ACC112 (cell line): ENCODE results near the gene C14orf119.

Source experiments
- H2AFZ ChIP-seq: fragments of 200-600 bp; sonication (generic); one replicate; pipeline ENCODE4 v1.6.0; 2017; ENCODE audit warnings: antibody characterized with exemption, low read length; ENCODE audit not compliant: unreplicated experiment
- H3K27ac ChIP-seq: fragments of 200-600 bp; sonication (generic); 2 replicates; pipeline ENCODE4 v1.5.1; 2014; ENCODE audit warnings: low read depth, mild to moderate bottlenecking, antibody characterized with exemption, low read length, moderate library complexity
- H3K27me3 ChIP-seq: fragments of 200-600 bp; sonication (generic); 2 replicates; pipeline ENCODE4 v1.6.1; 2014; ENCODE audit warnings: mild to moderate bottlenecking, antibody characterized with exemption, low read length, moderate library complexity, mixed read lengths; ENCODE audit not compliant: insufficient read depth
- H3K36me3 ChIP-seq: fragments of 200-600 bp; sonication (generic); 2 replicates; pipeline ENCODE4 v1.6.1; 2016; ENCODE audit warnings: mild to moderate bottlenecking, antibody characterized with exemption, low read length, moderate library complexity, mixed read lengths; ENCODE audit not compliant: insufficient read depth
- H3K4me1 ChIP-seq: fragments of 200-600 bp; sonication (generic); one replicate; pipeline ENCODE4 v1.6.1; 2016; ENCODE audit warnings: low read length, mixed read lengths; ENCODE audit not compliant: insufficient read depth, unreplicated experiment, control insufficient read depth
- H3K4me3 ChIP-seq: fragments of 200-600 bp; sonication (generic); 2 replicates; pipeline ENCODE4 v1.5.1; 2014; ENCODE audit warnings: mild to moderate bottlenecking, low read depth, low read length
- H3K79me2 ChIP-seq: fragments of 200-600 bp; sonication (generic); one replicate; pipeline ENCODE4 v1.6.0; 2016; ENCODE audit warnings: low read length; ENCODE audit not compliant: control insufficient read depth, unreplicated experiment, insufficient read depth

The C14orf119 gene

GRCh38 chr14:23055147-23055550, 40.2 kb upstream of the C14orf119 start:
- H3K4me3 ChIP-seq: no peak overlapping the region
- no peak overlapping the region for H3K27ac ChIP-seq
- 0 out of 2 replicates have a peak, but pooled peaks cover 2% of the 10 kb centered on the region for H3K36me3 ChIP-seq
- H3K4me1 ChIP-seq: peaks cover 8% of the 10 kb centered on the region
- H3K27me3 ChIP-seq: no peaks in the 10 kb centered on the region
- H3K79me2 ChIP-seq: no peaks in the 10 kb centered on the region
- H2AFZ ChIP-seq: no peak overlapping the region

- Histone ChIP-seq H2AFZ (no peak overlapping the region), H3K4me1 (peaks cover 8% of the 10 kb centered on the region), H3K27ac (no peak overlapping the region), H3K36me3 (peaks cover 7% of the 10 kb centered on the region; the same call in 1 of the 2 replicates), H3K27me3 (no peaks in the 10 kb centered on the region), H3K4me3 (peak overlapping the region; percentile 81; the same call in 1 of the 2 replicates), H3K79me2 (peaks cover 2% of the 10 kb centered on the region)
Measured at GRCh38 chr14:23055621-23056144, 39.6 kb upstream of the C14orf119 start.

- Histone ChIP-seq H3K4me1 (peaks cover 8% of the 10 kb centered on the region), H3K4me3 (peak overlapping the region; percentile 81), H3K27me3 (no peaks in the 10 kb centered on the region), H3K79me2 (peaks cover 8% of the 10 kb centered on the region), H3K27ac (no peak overlapping the region), H2AFZ (peak overlapping the region; percentile 32), H3K36me3 (peaks cover 12% of the 10 kb centered on the region; the same call in 1 of the 2 replicates)
Measured at GRCh38 chr14:23056145-23056955, 39.0 kb upstream of the C14orf119 start.

- peaks cover 12% of the 10 kb centered on the region; the same call in 1 of the 2 replicates for H3K36me3 ChIP-seq
- H3K79me2 ChIP-seq: peaks cover 8% of the 10 kb centered on the region
- H3K27ac ChIP-seq: peak within 1 kb of the TSS; percentile 11; the same call in 1 of the 2 replicates
- H3K4me1 ChIP-seq: peaks cover 9% of the 10 kb centered on the region
- peak within 1 kb of the TSS; percentile 32 for H2AFZ ChIP-seq
- H3K27me3 ChIP-seq: no peaks in the 10 kb centered on the region
- H3K4me3 ChIP-seq: peak within 1 kb of the TSS; percentile 81
Measured at GRCh38 chr14:23056956-23057756, 38.1 kb upstream of the C14orf119 start, which contains the start of gene CDH24. CDH24 (minus strand) TSS chr14:23057520; CDS start chr14:23055733, 1,787 bp downstream.

GRCh38 chr14:23057757-23058653, 37.3 kb upstream of the C14orf119 start:
- H2AFZ ChIP-seq: no peak overlapping the region
- peak overlapping the region; percentile 81 for H3K4me3 ChIP-seq
- H3K4me1 ChIP-seq: peaks cover 17% of the 10 kb centered on the region
- H3K36me3 ChIP-seq: peaks cover 21% of the 10 kb centered on the region; the same call in 1 of the 2 replicates
- peaks cover 8% of the 10 kb centered on the region for H3K79me2 ChIP-seq
- H3K27ac ChIP-seq: peak overlapping the region; percentile 11; the same call in 1 of the 2 replicates
- H3K27me3 ChIP-seq: no peaks in the 10 kb centered on the region

GRCh38 chr14:23058654-23059504, 36.4 kb upstream of the C14orf119 start:
- Histone ChIP-seq H3K4me3 (no peak overlapping the region), H3K27me3 (no peaks in the 10 kb centered on the region), H3K27ac (no peak overlapping the region), H3K4me1 (peaks cover 17% of the 10 kb centered on the region), H3K36me3 (peaks cover 29% of the 10 kb centered on the region; the same call in 1 of the 2 replicates), H2AFZ (no peak overlapping the region), H3K79me2 (peaks cover 8% of the 10 kb centered on the region)

GRCh38 chr14:23060536-23061260, 34.6 kb upstream of the C14orf119 start:
- no peak overlapping the region for H2AFZ ChIP-seq
- H3K27ac ChIP-seq: no peak overlapping the region
- H3K4me3 ChIP-seq: no peak overlapping the region
- no peaks in the 10 kb centered on the region for H3K27me3 ChIP-seq
- H3K36me3 ChIP-seq: peaks cover 40% of the 10 kb centered on the region
- peaks cover 17% of the 10 kb centered on the region for H3K4me1 ChIP-seq
- H3K79me2 ChIP-seq: peaks cover 10% of the 10 kb centered on the region

- peaks cover 12% of the 10 kb centered on the region for H3K4me1 ChIP-seq
- H3K27ac ChIP-seq: peak overlapping the region; percentile 63
- peaks cover 48% of the 10 kb centered on the region for H3K36me3 ChIP-seq
- H2AFZ ChIP-seq: no peak overlapping the region
- no peak overlapping the region for H3K4me3 ChIP-seq
- peaks cover 19% of the 10 kb centered on the region for H3K79me2 ChIP-seq
- no peaks in the 10 kb centered on the region for H3K27me3 ChIP-seq
Measured at GRCh38 chr14:23062002-23062401, 33.3 kb upstream of the C14orf119 start.

GRCh38 chr14:23063601-23064000, 31.7 kb upstream of the C14orf119 start:
- H3K27ac ChIP-seq: no peak overlapping the region
- H3K27me3 ChIP-seq: no peaks in the 10 kb centered on the region
- no peak overlapping the region for H3K4me3 ChIP-seq
- H3K36me3 ChIP-seq: peaks cover 60% of the 10 kb centered on the region
- H3K79me2 ChIP-seq: peaks cover 34% of the 10 kb centered on the region
- H3K4me1 ChIP-seq: peaks cover 23% of the 10 kb centered on the region
- H2AFZ ChIP-seq: no peak overlapping the region
